SU-DHL-6 (cell line): Measurements from ENCODE around the gene DHRS12.

Experiments
- EZH2phosphoT487 ChIP-seq: fragments of 200-600 bp; sonication (generic), shearing (Covaris generic); conservative IDR thresholded peaks from 2 replicates; pipeline ENCODE4 v1.6.1; 2018; ENCODE audit warnings: mild to moderate bottlenecking, antibody characterized with exemption, low read length, moderate library complexity, mixed read lengths
- TF ChIP-seq, protein P1 (sequence below): fragments of 200-600 bp; sonication (generic); IDR thresholded peaks from one replicate; pipeline ENCODE4 v1.5.1; 2017; ENCODE audit warnings: antibody characterized with exemption, mild to moderate bottlenecking, low read length, moderate library complexity; ENCODE audit not compliant: insufficient read depth, poor library complexity, severe bottlenecking

GRCh38 chr13:51763486-51763885 is 40.5 kb downstream of the DHRS12 start:
- TF ChIP-seq, protein P1, sequence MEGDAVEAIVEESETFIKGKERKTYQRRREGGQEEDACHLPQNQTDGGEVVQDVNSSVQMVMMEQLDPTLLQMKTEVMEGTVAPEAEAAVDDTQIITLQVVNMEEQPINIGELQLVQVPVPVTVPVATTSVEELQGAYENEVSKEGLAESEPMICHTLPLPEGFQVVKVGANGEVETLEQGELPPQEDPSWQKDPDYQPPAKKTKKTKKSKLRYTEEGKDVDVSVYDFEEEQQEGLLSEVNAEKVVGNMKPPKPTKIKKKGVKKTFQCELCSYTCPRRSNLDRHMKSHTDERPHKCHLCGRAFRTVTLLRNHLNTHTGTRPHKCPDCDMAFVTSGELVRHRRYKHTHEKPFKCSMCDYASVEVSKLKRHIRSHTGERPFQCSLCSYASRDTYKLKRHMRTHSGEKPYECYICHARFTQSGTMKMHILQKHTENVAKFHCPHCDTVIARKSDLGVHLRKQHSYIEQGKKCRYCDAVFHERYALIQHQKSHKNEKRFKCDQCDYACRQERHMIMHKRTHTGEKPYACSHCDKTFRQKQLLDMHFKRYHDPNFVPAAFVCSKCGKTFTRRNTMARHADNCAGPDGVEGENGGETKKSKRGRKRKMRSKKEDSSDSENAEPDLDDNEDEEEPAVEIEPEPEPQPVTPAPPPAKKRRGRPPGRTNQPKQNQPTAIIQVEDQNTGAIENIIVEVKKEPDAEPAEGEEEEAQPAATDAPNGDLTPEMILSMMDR: no peak
- TF ChIP-seq EZH2phosphoT487: no peak
